ENCODE measurements around the gene AHCY. TPM values are rescaled to one million over a fixed set of nuclear protein-coding genes. Genes with fewer than 3 reads are reported as not detected.
"Not testable (repeated sequence)": the region's sequence is repeated elsewhere in the genome, so short reads cannot be mapped to it uniquely, and the experiment has no call there.

The AHCY gene
- polyA plus RNA-seq (ENCODE audit: insufficient read length in 3 of 3) = 100 to 1,000 TPM; 197 to 218 (median 209) TPM
- long read RNA-seq, donor 1, transcript AHCY-201 (10 exons, 2,143 nt) = major isoform, 53 of 58 reads
- long read RNA-seq, donor 1, partial matches to known transcripts = 5 of 58 reads
- long read RNA-seq, donor 1, other reads (novel, unspliced or antisense) = 0 of 58 reads
- long read RNA-seq, donor 2, transcript AHCY-201 (10 exons, 2,143 nt) = major isoform, 80 of 97 reads
- long read RNA-seq, donor 2, partial matches to known transcripts = 17 of 97 reads
- long read RNA-seq, donor 2, other reads (novel, unspliced or antisense) = 0 of 97 reads
- long read RNA-seq, donor 3, transcript AHCY-201 (10 exons, 2,143 nt) = major isoform, 39 of 48 reads
- long read RNA-seq, donor 3, partial matches to known transcripts = 9 of 48 reads
- long read RNA-seq, donor 3, other reads (novel, unspliced or antisense) = 0 of 48 reads
- long read RNA-seq, donor 4, transcript AHCY-201 (10 exons, 2,143 nt) = major isoform, 45 of 55 reads
- long read RNA-seq, donor 4, partial matches to known transcripts = 10 of 55 reads
- long read RNA-seq, donor 4, other reads (novel, unspliced or antisense) = 0 of 55 reads
- long read RNA-seq, donor 5, transcript AHCY-201 (10 exons, 2,143 nt) = major isoform, 22 of 32 reads
- long read RNA-seq, donor 5, partial matches to known transcripts = 10 of 32 reads
- long read RNA-seq, donor 5, other reads (novel, unspliced or antisense) = 0 of 32 reads
- long read RNA-seq, donor 6, transcript AHCY-201 (10 exons, 2,143 nt) = major isoform, 33 of 44 reads
- long read RNA-seq, donor 6, partial matches to known transcripts = 11 of 44 reads
- long read RNA-seq, donor 6, other reads (novel, unspliced or antisense) = 0 of 44 reads
- long read RNA-seq, donor 7, transcript AHCY-201 (10 exons, 2,143 nt) = major isoform, 61 of 87 reads
- long read RNA-seq, donor 7, partial matches to known transcripts = 26 of 87 reads
- long read RNA-seq, donor 7, other reads (novel, unspliced or antisense) = 0 of 87 reads
- long read RNA-seq, donor 8, transcript AHCY-201 (10 exons, 2,143 nt) = major isoform, 14 of 14 reads
- long read RNA-seq, donor 8, partial matches to known transcripts = 0 of 14 reads
- long read RNA-seq, donor 8, other reads (novel, unspliced or antisense) = 0 of 14 reads
- long read RNA-seq, donor 9, transcript AHCY-201 (10 exons, 2,143 nt) = major isoform, 68 of 84 reads
- long read RNA-seq, donor 9, partial matches to known transcripts = 16 of 84 reads
- long read RNA-seq, donor 9, other reads (novel, unspliced or antisense) = 0 of 84 reads
- long read RNA-seq, donor 10, transcript AHCY-201 (10 exons, 2,143 nt) = major isoform, 29 of 46 reads
- long read RNA-seq, donor 10, partial matches to known transcripts = 17 of 46 reads
- long read RNA-seq, donor 10, other reads (novel, unspliced or antisense) = 0 of 46 reads
- long read RNA-seq, donor 11, transcript AHCY-201 (10 exons, 2,143 nt) = major isoform, 30 of 39 reads
- long read RNA-seq, donor 11, partial matches to known transcripts = 9 of 39 reads
- long read RNA-seq, donor 11, other reads (novel, unspliced or antisense) = 0 of 39 reads
- long read RNA-seq, donor 12, transcript AHCY-201 (10 exons, 2,143 nt) = major isoform, 62 of 67 reads
- long read RNA-seq, donor 12, partial matches to known transcripts = 5 of 67 reads
- long read RNA-seq, donor 12, other reads (novel, unspliced or antisense) = 0 of 67 reads
- long read RNA-seq, donor 13, transcript AHCY-201 (10 exons, 2,143 nt) = major isoform, 13 of 13 reads
- long read RNA-seq, donor 13, partial matches to known transcripts = 0 of 13 reads
- long read RNA-seq, donor 13, other reads (novel, unspliced or antisense) = 0 of 13 reads
- long read RNA-seq, donor 14, transcript AHCY-201 (10 exons, 2,143 nt) = major isoform, 63 of 89 reads
- long read RNA-seq, donor 14, partial matches to known transcripts = 26 of 89 reads
- long read RNA-seq, donor 14, other reads (novel, unspliced or antisense) = 0 of 89 reads
- long read RNA-seq, donor 15, transcript AHCY-201 (10 exons, 2,143 nt) = major isoform, 43 of 48 reads
- long read RNA-seq, donor 15, partial matches to known transcripts = 5 of 48 reads
- long read RNA-seq, donor 15, other reads (novel, unspliced or antisense) = 0 of 48 reads
- long read RNA-seq, donor 16, transcript AHCY-201 (10 exons, 2,143 nt) = major isoform, 61 of 72 reads
- long read RNA-seq, donor 16, partial matches to known transcripts = 11 of 72 reads
- long read RNA-seq, donor 16, other reads (novel, unspliced or antisense) = 0 of 72 reads

- DNase-seq = peak; percentile 94
Observed at GRCh38 chr20:34302723-34303533, at the start of gene AHCY. Gene AHCY, minus strand, starts transcription at chr20:34303355. Its CDS starts 85 bp downstream, at chr20:34303270.

- no peak for DNase-seq
Observed at GRCh38 chr20:34350095-34350494, 46.9 kb upstream of the AHCY start.

- DNase-seq = no peak
Observed at GRCh38 chr20:34347571-34347970, 44.4 kb upstream of the AHCY start.

- not testable (repeated sequence) for DNase-seq
Observed at GRCh38 chr20:34346533-34346865, 43.3 kb upstream of the AHCY start.

GRCh38 chr20:34345839-34346532 is 42.8 kb upstream of the AHCY start:
- DNase-seq = not testable (repeated sequence)

GRCh38 chr20:34345402-34345736 is 42.2 kb upstream of the AHCY start:
- no peak for DNase-seq

- DNase-seq = no peak
Observed at GRCh38 chr20:34344238-34344637, 41.1 kb upstream of the AHCY start.

- DNase-seq = no peak
Observed at GRCh38 chr20:34343458-34344211, 40.5 kb upstream of the AHCY start.

GRCh38 chr20:34341199-34341598 is 38.0 kb upstream of the AHCY start:
- not testable (repeated sequence) for DNase-seq

- DNase-seq = not testable (repeated sequence)
Observed at GRCh38 chr20:34340726-34341125, 37.6 kb upstream of the AHCY start.

- DNase-seq = no peak
Observed at GRCh38 chr20:34337982-34338726, 35.0 kb upstream of the AHCY start.

- no peak for DNase-seq
Observed at GRCh38 chr20:34337544-34337943, 34.4 kb upstream of the AHCY start.

GRCh38 chr20:34334654-34335407 is 31.7 kb upstream of the AHCY start:
- no peak for DNase-seq

- no peak for DNase-seq
Observed at GRCh38 chr20:34333786-34334185, 30.6 kb upstream of the AHCY start.

GRCh38 chr20:34332262-34332920 is 29.2 kb upstream of the AHCY start:
- DNase-seq = no peak

- no peak for DNase-seq
Observed at GRCh38 chr20:34331838-34332237, 28.7 kb upstream of the AHCY start.
